Fibroblast of lung (primary cell): Measurements from ENCODE around the gene WIPF3. TPM values are rescaled to one million over a fixed set of nuclear protein-coding genes. Genes with fewer than 3 reads are reported as not detected.

Experiments used
- DNase-seq, 2 donors: peaks; one replicate each; pipeline versions ENCODE4 v3.0.0 to v3.0.0-alpha.2; 2010; ENCODE audit warnings: low read depth in 2 of 2
- H2AFZ ChIP-seq: 2 replicates; pipeline ENCODE4 v1.5.1; 2012; ENCODE audit warnings: low read length, control low read depth, inconsistent platforms
- H3K27ac ChIP-seq: 2 replicates; pipeline ENCODE4 v1.5.1; 2011; ENCODE audit warnings: low read length, control low read depth; ENCODE audit not compliant: insufficient read depth
- H3K27me3 ChIP-seq: 2 replicates; pipeline ENCODE4 v1.5.1; 2011; ENCODE audit warnings: mild to moderate bottlenecking, low read length; ENCODE audit not compliant: control insufficient read depth, insufficient read depth
- H3K36me3 ChIP-seq: 2 replicates; pipeline ENCODE4 v1.5.1; 2011; ENCODE audit warnings: low read length; ENCODE audit not compliant: control insufficient read depth, insufficient read depth
- H3K4me1 ChIP-seq: 2 replicates; pipeline ENCODE4 v1.5.1; 2011; ENCODE audit warnings: low read length; ENCODE audit not compliant: control insufficient read depth, insufficient read depth; ENCODE audit errors: extremely low read depth
- H3K4me2 ChIP-seq: 2 replicates; pipeline ENCODE4 v1.5.1; 2011; ENCODE audit warnings: low read length, control low read depth; ENCODE audit not compliant: insufficient read depth; ENCODE audit errors: extremely low read depth
- H3K4me3 ChIP-seq, 4 experiments: fragments of 200-600 bp in 1 of 4; sonication (generic) in 1 of 4; replicated peaks in 1 of 4; 2 replicates each; pipeline ENCODE4 v1.5.1; 2011 to 2016; ENCODE audit warnings: low read length in 4 of 4, low read depth in 3 of 4, mild to moderate bottlenecking in 3 of 4, control low read depth in 2 of 4, inconsistent platforms in 1 of 4, mixed read lengths in 1 of 4; ENCODE audit not compliant: insufficient read depth in 1 of 4; ENCODE audit errors: control extremely low read depth in 1 of 4
- H3K79me2 ChIP-seq: 2 replicates; pipeline ENCODE4 v1.5.1; 2012; ENCODE audit warnings: mild to moderate bottlenecking, low read length, inconsistent platforms; ENCODE audit not compliant: control insufficient read depth, insufficient read depth
- H3K9ac ChIP-seq: 2 replicates; pipeline ENCODE4 v1.5.1; 2011; ENCODE audit warnings: mild to moderate bottlenecking, low read length, control low read depth; ENCODE audit not compliant: insufficient read depth
- H3K9me3 ChIP-seq: 2 replicates; pipeline ENCODE4 v1.5.1; 2012; ENCODE audit warnings: low read depth, low read length; ENCODE audit not compliant: control insufficient read depth, insufficient read depth
- H4K20me1 ChIP-seq: 2 replicates; pipeline ENCODE4 v1.5.1; 2011; ENCODE audit warnings: low read length; ENCODE audit not compliant: control insufficient read depth, insufficient read depth; ENCODE audit errors: extremely low read depth
- EZH2 ChIP-seq: IDR thresholded peaks from 2 replicates; pipeline ENCODE4 v1.5.1; 2012; ENCODE audit warnings: low read length, control low read depth, mild to moderate bottlenecking; ENCODE audit errors: missing control alignments
- polyA plus RNA-seq, 2 donors: library from polyadenylated mRNA; depleted of rRNA in 1 of 2; stranded (reverse) in 1 of 2; unstranded in 1 of 2; fragments of >200 nt; gene quantifications; 2 replicates each; pipeline ENCODE4 v1.2.1, GENCODE V29; 2011 to 2012; ENCODE audit warnings: missing spikeins in 1 of 2
- total RNA-seq: library from RNA; depleted of rRNA; stranded (reverse); fragments of >200 nt; gene quantifications from 2 replicates; pipeline ENCODE4 v1.2.1, GENCODE V29; 2014
- TF ChIP-seq, protein P1 (sequence below), 2 donors: IDR thresholded peaks in 1 of 2; conservative IDR thresholded peaks in 1 of 2; 1 replicate in 1 of 2; 2 replicates in 1 of 2; pipeline ENCODE4 v1.5.1; 2011 to 2012; ENCODE audit warnings: low read length in 2 of 2, control low read depth in 1 of 2, inconsistent platforms in 1 of 2, low read depth in 1 of 2, mild to moderate bottlenecking in 1 of 2

WIPF3 gene
- total and polyA plus RNA-seq, 2 donors (not counting 1 experiment from before 2014, with no cell fraction given), result 0.33 TPM; not detected in 1

DNA sequence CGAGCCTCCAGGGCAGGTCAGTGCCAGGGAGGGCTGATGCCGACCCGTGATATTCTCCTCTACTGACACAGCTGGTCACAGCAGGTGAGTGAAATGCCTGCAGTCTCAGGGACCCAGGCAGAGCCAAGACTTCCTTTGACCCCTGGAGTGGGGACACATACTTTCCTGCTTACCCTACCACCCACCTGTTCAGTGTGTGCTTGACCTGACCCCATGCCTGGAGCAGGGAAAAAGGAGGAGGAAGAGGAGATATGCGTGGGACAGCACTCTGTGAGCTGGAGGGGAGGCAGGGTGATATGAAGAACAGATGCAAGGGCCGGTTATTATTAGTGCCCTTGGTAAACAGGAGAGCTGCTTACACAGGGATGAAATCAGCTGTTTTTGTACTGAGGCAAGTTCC is 40.8 kb upstream of the WIPF3 start:
- Histone ChIP-seq H3K4me1 (no peaks in the 10 kb centered on the region), H3K4me2 (no peak overlapping the region), H3K36me3 (no peaks in the 10 kb centered on the region), H3K79me2 (no peaks in the 10 kb centered on the region), H3K9ac (no peak overlapping the region), H4K20me1 (no peaks in the 10 kb centered on the region), H3K27ac (no peak overlapping the region), H3K4me3 (no peak overlapping the region), H2AFZ (no peak overlapping the region), H3K9me3 (no peaks in the 10 kb centered on the region), H3K27me3 (no peaks in the 10 kb centered on the region)
- TF ChIP-seq, protein P1, sequence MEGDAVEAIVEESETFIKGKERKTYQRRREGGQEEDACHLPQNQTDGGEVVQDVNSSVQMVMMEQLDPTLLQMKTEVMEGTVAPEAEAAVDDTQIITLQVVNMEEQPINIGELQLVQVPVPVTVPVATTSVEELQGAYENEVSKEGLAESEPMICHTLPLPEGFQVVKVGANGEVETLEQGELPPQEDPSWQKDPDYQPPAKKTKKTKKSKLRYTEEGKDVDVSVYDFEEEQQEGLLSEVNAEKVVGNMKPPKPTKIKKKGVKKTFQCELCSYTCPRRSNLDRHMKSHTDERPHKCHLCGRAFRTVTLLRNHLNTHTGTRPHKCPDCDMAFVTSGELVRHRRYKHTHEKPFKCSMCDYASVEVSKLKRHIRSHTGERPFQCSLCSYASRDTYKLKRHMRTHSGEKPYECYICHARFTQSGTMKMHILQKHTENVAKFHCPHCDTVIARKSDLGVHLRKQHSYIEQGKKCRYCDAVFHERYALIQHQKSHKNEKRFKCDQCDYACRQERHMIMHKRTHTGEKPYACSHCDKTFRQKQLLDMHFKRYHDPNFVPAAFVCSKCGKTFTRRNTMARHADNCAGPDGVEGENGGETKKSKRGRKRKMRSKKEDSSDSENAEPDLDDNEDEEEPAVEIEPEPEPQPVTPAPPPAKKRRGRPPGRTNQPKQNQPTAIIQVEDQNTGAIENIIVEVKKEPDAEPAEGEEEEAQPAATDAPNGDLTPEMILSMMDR (conservative IDR thresholded peaks at IDR 0.05 in 1 of 2, IDR thresholded peaks at IDR 0.05 in 1 of 2; ENCODE audit: low read depth in 1 of 2, low read length in 2 of 2), result no peak
- TF ChIP-seq EZH2, result no peak
- DNase-seq, result no peak

DNA sequence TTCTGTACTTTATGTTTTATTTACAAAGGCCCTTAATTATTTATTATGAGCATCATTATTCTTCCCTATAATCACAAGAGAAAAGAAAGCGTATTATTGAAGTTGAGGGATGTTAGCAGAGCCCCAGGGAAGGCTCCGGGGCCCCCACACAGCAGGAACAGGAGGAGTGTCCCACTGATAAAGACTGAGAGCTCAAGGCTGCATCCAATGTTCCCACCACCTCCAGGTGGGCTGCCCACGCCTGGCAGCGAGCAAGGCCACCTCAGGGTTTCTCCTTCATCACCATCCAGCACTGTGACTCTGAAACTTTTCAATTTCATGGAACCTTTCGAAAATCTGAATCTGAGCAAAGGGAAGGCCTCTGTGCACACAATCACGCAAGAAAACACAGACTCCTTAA is 35.9 kb upstream of the WIPF3 start:
- no peak overlapping the region for H3K27ac ChIP-seq
- DNase-seq, result no peak
- no peaks in the 10 kb centered on the region for H4K20me1 ChIP-seq
- no peak overlapping the region for H2AFZ ChIP-seq
- H3K79me2 ChIP-seq, result no peaks in the 10 kb centered on the region
- no peaks in the 10 kb centered on the region for H3K27me3 ChIP-seq
- H3K9ac ChIP-seq, result no peak overlapping the region
- H3K4me2 ChIP-seq, result no peak overlapping the region
- no peaks in the 10 kb centered on the region for H3K36me3 ChIP-seq
- TF ChIP-seq, protein P1 (conservative IDR thresholded peaks at IDR 0.05 in 1 of 2, IDR thresholded peaks at IDR 0.05 in 1 of 2; ENCODE audit: low read depth in 1 of 2, low read length in 2 of 2), result no peak
- no peak for TF ChIP-seq EZH2
- no peak overlapping the region for H3K4me3 ChIP-seq
- no peaks in the 10 kb centered on the region for H3K9me3 ChIP-seq
- H3K4me1 ChIP-seq, result no peaks in the 10 kb centered on the region

DNA sequence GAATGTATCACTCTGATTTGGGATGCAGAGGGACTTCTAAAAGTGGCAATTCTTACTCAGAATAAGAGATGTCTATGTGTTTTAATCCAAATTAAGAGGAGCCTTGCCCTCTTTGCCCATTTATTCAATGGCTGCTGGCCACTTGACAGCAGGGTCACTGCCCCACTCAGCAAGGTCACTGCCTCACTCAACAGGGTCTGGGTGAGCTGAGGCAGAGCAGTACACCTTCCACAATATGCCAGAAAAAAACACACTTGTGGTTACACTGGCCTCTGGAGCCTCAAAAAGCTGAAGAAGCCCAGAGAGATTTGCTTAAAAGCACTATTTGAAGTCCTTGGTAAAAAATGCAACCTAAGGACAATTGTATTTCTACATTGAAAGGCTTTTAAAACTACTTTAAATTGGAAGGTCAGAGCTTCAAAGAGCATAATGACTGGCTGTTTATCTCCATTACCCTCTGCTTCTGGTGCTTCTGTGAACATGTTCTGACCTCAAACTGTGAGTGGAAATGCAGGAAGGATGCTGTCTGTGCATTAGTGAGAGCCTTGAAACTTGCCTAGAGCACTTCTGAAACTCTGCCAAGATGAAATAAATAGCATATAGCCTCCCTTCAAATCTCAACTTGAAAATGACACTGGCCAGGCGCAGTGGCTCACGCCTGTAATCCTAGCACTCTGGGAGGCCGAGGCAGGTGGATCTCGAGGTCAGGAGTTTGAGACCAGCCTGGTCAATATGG is 35.1 kb upstream of the WIPF3 start:
- no peak overlapping the region for H3K9ac ChIP-seq
- no peak overlapping the region for H3K4me3 ChIP-seq
- no peak for DNase-seq
- no peaks in the 10 kb centered on the region for H3K79me2 ChIP-seq
- no peak overlapping the region for H2AFZ ChIP-seq
- H3K4me2 ChIP-seq, result no peak overlapping the region
- no peaks in the 10 kb centered on the region for H3K27me3 ChIP-seq
- H3K9me3 ChIP-seq, result no peaks in the 10 kb centered on the region
- no peak overlapping the region for H3K27ac ChIP-seq
- no peaks in the 10 kb centered on the region for H4K20me1 ChIP-seq
- TF ChIP-seq, protein P1 (conservative IDR thresholded peaks at IDR 0.05 in 1 of 2, IDR thresholded peaks at IDR 0.05 in 1 of 2; ENCODE audit: low read depth in 1 of 2, low read length in 2 of 2), result no peak
- no peak for TF ChIP-seq EZH2
- H3K4me1 ChIP-seq, result no peaks in the 10 kb centered on the region
- H3K36me3 ChIP-seq, result no peaks in the 10 kb centered on the region
